Measurements from ENCODE around the gene RAB8A.

The RAB8A gene

DNA sequence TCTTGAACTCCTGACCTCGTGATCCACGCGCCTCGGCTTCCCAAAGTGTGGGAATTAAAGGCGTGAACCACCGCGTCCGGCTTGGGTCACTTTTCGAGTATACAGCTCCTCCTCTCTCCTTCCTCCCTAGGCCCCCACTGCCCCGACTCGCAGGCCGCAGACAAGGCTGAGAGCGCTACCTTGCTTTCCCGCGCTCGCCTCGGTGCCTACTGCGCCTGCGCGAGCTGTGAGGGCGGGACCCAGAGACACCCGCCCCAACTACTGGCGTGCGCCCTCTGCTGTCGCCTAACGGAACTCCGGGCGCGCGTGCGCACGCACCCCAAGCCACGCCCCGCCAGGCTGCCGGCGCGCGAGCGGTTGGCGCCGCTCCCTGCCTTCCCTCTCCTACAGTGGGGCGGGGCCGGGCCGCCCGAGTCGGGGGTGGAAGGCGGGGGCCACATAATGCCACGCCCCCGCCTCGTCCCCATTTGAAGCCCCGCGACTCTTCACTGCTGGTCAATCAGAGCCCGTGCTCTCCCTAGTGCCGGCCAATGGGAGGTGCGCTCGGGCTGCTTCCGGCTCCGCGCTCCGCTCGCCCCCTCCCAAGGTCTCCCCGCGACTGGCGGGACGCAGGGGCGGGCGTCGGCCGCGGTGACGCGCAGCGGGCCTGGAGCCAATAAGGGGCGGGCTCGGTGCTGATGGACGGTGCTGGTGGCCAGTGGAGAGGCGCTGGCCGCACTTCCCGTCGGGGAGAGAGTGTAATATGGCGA lies at the start of gene RAB8A:
Gene RAB8A, plus strand, starts transcription at position 730 of the 749 bp plus-strand sequence. Its CDS starts 13 bp downstream, at position 743.
- DNase-seq (ENCODE audit: low read depth), result peak; percentile 99

GRCh38 chr19:16061943-16062342 lies 49.7 kb upstream of the RAB8A start:
- no peak for DNase-seq (ENCODE audit: low read depth)

- peak; percentile 44 for DNase-seq (ENCODE audit: low read depth)
These were observed 48.9 kb upstream of the RAB8A start for GRCh38 chr19:16062789-16063188.

- DNase-seq (ENCODE audit: low read depth), result no peak
These were observed 47.3 kb upstream of the RAB8A start for GRCh38 chr19:16064209-16064889.

DNA sequence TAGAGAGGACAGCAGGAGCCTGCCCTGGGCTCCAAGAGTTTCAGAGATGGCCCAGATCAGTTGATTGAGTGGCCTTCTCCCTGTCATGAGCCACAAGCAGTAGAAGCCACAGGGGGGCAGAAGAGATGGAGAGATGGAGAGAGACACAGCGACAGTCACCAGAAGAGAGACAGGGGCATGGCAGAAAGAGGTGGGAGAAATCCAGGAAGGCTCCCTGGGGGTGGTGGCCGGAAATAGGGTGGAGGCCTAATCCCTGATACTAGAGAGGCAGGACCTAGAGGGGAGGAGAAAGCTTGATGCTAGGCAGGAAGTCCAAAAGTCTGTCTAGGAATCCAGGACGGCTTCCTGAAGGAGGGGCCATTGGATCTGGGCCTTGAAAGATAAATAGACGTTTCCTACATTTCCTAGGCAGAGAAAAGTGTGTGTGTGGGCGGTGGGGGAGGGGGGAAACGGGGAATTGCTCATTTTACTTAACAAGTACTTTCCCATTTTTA lies 45.0 kb upstream of the RAB8A start:
- peak; percentile 23 for DNase-seq (ENCODE audit: low read depth)

GRCh38 chr19:16067205-16067938 lies 44.3 kb upstream of the RAB8A start:
- DNase-seq (ENCODE audit: low read depth), result no peak

GRCh38 chr19:16068696-16069259 lies 42.9 kb upstream of the RAB8A start:
- DNase-seq (ENCODE audit: low read depth), result no peak

GRCh38 chr19:16069813-16070365 lies 41.8 kb upstream of the RAB8A start:
- DNase-seq (ENCODE audit: low read depth), result no peak

GRCh38 chr19:16070366-16070990 lies 41.2 kb upstream of the RAB8A start:
- DNase-seq (ENCODE audit: low read depth), result peak; percentile 81

DNA sequence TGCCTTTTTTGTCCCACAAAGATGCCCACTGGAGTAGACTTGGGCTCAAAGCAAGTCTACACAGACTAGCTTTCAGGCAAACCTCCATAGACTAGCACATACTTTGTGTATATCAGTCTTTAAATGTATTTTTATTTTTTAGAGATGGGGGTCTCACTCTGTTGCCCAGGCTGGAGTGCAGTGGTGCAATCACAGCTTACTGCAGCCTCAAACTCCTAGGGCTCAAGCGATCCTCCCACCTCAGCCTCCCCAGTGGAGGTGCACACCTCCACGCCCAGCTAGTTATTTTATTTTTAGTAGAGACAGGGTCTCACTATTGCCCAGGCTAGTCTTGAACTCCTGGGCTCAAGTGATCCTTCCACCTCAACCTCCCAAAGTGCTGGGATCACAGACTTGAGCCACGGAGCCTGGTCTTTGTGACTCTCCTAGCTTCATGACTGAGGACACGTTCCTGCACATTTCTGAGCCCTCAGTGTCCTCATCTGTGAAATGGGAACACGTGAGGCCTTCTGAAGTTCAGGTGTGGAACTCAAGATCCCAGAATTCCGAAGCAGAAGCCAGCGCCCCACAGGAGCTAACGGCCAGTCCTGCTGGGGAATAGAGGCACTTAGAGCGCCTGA lies 40.5 kb upstream of the RAB8A start:
- no peak for DNase-seq (ENCODE audit: low read depth)

DNA sequence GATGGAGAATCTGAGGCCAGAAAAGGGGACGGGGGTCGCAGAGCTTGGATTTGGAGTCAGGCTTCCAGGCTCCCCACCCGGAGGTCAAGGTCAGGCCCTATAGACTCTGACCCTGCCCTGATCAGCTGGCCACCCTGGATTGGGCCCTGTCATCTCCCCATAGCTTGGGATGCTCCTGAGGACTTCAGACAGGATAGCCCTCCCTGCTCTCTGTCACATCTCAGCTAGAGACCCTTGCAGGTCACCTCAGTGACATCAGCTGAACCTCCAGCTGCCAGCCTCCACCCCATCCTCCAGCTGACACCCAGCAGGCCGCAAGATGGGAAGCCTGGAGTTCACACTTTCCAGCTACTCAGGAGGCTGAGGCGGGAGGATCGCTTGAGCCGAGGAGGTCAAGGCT lies 38.2 kb upstream of the RAB8A start:
- DNase-seq (ENCODE audit: low read depth), result no peak

DNA sequence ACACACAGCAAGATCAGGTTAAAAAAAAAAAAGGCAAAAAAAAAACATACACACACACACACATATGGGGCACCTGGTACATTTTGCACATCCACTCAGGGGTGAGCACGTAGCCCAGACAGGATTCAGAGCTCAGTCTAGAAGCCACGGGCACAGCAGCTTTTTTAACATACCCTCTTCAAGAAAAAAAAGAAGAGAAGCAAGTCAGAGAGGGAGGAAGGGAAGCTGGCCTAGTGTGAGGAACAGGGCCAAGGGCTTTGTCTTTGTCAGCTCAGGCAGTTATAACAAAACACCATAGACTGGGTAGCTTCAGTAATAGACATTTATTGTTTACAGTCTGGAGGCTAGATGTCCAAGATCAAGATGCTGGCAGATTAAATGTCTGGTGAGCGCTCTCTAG lies 37.7 kb upstream of the RAB8A start:
- no peak for DNase-seq (ENCODE audit: low read depth)

DNA sequence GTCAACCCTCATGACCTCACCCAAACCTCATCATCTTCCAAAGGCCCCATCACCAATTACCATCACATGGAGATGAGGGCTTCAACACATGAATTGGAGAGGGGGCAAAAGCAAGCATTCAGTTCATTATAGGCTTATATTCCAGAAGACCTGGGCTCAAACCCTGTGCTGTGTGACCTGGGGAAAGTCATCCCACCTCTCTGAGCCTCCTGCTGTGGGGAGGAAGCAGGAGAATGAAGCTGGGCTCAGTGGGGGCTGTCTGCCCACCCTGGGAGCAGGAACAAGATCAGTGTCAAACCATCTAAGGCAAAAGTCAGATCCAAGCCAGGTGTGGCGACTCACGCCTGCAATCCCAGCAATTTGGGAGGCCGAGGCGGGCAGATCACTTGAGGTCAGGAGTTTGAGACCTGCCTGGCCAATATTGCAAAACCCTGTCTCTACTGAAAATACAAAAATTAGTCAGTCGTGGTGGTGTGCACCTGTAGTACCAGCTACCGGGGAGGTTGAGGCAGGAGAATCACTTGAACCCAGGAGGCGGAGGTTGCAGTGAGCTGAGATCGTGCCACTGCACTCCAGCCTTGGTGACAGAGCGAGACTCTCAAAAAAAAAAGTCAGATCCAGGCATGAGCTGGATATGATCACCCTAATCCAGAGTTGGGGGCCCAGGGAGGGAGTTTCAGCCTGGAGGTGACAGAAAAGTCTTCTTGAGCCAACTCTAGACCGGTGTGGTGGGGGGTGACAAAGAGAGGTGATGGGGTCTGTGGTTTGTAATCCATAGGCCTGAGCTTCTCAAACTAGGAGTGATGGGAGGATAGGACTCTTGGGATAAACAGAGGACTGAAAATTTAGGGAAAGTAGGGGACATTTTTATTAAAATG lies 37.0 kb upstream of the RAB8A start:
- DNase-seq (ENCODE audit: low read depth), result no peak

GRCh38 chr19:16075430-16076153 lies 36.1 kb upstream of the RAB8A start:
- no peak for DNase-seq (ENCODE audit: low read depth)

DNA sequence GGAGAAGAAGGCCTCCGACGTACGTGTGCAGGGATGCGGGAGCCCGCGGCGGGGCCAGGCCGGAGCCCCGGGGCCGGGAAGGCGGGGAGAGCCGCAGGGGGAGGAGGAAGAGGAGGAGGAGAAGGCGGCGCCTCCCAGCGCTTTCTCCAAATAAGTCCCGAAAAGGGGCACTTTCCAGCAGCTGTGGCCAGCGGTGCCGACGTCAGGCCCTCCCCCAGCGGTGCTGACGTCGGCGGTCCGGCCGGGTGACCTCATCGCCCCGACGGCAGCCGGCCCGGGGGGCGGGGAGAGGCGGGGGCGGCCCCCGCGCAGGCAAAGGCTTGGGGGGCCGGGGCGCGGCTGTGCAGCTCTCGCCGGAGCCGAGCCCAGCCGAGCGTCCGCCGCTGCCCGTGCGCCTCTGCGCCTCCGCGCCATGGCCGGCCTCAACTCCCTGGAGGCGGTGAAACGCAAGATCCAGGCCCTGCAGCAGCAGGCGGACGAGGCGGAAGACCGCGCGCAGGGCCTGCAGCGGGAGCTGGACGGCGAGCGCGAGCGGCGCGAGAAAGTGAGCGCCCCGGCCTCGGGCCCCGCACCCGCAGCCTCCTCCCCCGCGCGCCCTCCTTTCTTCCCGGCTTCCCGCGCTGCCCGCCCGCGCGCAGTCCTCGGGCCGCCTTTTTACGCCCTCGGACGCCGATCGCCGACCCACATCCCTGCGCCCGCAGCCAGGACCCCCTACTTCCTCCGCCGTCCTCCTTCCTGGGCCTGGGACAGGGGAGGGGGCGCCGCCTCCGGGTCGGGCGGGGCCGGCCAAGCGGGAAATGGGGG lies 35.3 kb upstream of the RAB8A start, which contains the start of gene TPM4:
Gene TPM4, plus strand, starts transcription at position 342 of the 804 bp plus-strand sequence. Its CDS starts 71 bp downstream, at position 413.
- peak; percentile 65 for DNase-seq (ENCODE audit: low read depth)

GRCh38 chr19:16076958-16077611 lies 34.6 kb upstream of the RAB8A start:
- DNase-seq (ENCODE audit: low read depth), result no peak

DNA sequence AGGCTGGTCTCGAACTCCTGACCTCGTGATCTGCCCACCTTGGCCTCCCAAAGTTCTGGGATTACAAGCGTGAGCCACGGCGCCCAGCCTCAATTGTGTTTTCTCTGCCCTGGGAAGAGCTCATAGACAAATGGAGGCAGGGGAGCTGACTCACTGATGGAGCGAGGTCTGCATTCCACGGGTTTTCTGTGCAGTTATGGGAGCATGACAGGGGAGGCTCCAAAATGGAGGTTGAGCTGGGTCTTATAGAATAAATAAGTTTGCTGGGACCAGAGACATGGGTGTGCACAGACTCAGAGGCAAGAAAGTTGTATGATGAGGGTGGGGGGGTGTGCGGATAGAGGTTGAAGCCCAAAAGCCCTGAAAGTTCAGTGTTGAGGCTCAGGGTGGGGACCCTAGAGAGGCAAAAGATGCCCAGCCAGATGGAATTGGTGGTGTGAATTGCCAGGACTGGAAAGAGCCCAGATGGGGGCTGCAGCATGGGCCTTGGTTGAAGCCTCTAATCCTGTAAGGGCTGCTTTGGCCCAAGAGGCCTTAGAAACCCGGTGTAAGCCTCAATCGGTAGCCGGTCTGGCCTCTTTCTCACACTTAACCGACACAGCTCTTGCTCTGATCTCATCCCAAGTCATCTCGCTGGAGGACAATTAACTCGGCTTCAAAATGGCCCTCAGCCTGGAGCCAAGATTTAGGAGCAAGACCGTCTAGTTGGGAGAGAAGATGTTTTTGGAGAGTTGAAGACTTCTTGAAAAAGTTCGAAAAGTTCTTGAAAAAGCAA lies 33.5 kb upstream of the RAB8A start:
- DNase-seq (ENCODE audit: low read depth), result no peak

Measured in activated T-helper 1 cell treated with Interleukin-2 at 50 U/mL for 16 hours (primary cell).